ENCODE results near the gene CACFD1.

DNA sequence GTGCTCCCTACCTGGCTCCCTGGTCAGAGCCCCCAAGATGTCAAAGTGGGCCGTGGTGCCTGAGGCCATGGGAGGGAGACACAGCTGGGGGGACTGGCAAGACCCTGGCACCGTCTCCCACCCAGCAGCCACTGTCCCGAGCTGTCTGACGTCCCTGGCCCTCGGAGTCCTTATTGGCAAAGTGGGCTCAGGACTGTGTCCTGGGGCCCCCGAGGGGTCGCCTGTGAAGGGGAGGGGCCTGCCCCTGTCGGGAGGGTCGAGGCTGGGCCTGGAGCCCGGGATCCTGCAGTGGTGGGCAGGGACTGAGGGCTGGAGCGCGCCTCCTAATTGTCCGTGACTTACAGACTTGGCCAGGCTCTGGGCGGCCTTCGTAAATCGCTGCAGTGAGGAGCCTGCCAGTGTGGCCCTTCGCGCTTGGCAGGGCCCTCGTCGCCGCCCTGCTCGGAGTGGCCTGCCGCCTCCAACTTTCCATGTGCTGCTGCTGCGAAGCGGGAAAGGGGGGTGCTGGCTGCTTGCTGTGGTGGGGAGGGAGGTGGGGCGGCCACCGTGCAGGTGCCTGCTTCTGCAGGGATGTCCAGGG is 51.2 kb downstream of the CACFD1 start:
- TF ChIP-seq, protein P1, sequence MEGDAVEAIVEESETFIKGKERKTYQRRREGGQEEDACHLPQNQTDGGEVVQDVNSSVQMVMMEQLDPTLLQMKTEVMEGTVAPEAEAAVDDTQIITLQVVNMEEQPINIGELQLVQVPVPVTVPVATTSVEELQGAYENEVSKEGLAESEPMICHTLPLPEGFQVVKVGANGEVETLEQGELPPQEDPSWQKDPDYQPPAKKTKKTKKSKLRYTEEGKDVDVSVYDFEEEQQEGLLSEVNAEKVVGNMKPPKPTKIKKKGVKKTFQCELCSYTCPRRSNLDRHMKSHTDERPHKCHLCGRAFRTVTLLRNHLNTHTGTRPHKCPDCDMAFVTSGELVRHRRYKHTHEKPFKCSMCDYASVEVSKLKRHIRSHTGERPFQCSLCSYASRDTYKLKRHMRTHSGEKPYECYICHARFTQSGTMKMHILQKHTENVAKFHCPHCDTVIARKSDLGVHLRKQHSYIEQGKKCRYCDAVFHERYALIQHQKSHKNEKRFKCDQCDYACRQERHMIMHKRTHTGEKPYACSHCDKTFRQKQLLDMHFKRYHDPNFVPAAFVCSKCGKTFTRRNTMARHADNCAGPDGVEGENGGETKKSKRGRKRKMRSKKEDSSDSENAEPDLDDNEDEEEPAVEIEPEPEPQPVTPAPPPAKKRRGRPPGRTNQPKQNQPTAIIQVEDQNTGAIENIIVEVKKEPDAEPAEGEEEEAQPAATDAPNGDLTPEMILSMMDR (conservative IDR thresholded peaks at IDR 0.05; ENCODE audit: low read depth, low read length): no peak
- TF ChIP-seq BHLHE40 (IDR thresholded peaks at IDR 0.05; ENCODE audit: low read depth, low read length): no peak
- no peak for TF ChIP-seq POLR2A (IDR thresholded peaks at IDR 0.05; ENCODE audit: low read depth, low read length)
- TF ChIP-seq RAD21 (IDR thresholded peaks at IDR 0.05; ENCODE audit: low read length): no peak
- no peak for TF ChIP-seq SMC3 (IDR thresholded peaks at IDR 0.05; ENCODE audit: low read depth, low read length)
- TF ChIP-seq NFE2L2 (IDR thresholded peaks at IDR 0.05; ENCODE audit: low read depth, low read length): no peak
- TF ChIP-seq CEBPB (IDR thresholded peaks at IDR 0.05; ENCODE audit: low read depth, low read length): no peak
- no peak for TF ChIP-seq FOS (IDR thresholded peaks at IDR 0.05; ENCODE audit: low read depth, low read length)
- no peak for TF ChIP-seq USF2 (IDR thresholded peaks at IDR 0.05; ENCODE audit: low read depth, low read length)
- no peak for TF ChIP-seq MXI1 (IDR thresholded peaks at IDR 0.05; ENCODE audit: borderline replicate concordance, low read depth, low read length)
- TF ChIP-seq RFX5 (IDR thresholded peaks at IDR 0.05; ENCODE audit: low read depth, low read length): no peak

All from IMR-90 (cell line).